ENCODE results near the gene PMM1. TPM values are rescaled to one million over a fixed set of nuclear protein-coding genes. Genes with fewer than 3 reads are reported as not detected.

PMM1 gene
- total RNA-seq, 2 donors from 2014 or later = 49.3 to 53.2 TPM

- H3K9me3 ChIP-seq = no peaks in the 10 kb centered on the region
- no peak overlapping the region for H3K9ac ChIP-seq (ENCODE audit: low read depth in 2 of 2, low read length in 2 of 2)
- no peak overlapping the region for H3K27ac ChIP-seq
- no peak for DNase-seq
- no peaks in the 10 kb centered on the region for H3K4me1 ChIP-seq
- TF ChIP-seq, protein P1, sequence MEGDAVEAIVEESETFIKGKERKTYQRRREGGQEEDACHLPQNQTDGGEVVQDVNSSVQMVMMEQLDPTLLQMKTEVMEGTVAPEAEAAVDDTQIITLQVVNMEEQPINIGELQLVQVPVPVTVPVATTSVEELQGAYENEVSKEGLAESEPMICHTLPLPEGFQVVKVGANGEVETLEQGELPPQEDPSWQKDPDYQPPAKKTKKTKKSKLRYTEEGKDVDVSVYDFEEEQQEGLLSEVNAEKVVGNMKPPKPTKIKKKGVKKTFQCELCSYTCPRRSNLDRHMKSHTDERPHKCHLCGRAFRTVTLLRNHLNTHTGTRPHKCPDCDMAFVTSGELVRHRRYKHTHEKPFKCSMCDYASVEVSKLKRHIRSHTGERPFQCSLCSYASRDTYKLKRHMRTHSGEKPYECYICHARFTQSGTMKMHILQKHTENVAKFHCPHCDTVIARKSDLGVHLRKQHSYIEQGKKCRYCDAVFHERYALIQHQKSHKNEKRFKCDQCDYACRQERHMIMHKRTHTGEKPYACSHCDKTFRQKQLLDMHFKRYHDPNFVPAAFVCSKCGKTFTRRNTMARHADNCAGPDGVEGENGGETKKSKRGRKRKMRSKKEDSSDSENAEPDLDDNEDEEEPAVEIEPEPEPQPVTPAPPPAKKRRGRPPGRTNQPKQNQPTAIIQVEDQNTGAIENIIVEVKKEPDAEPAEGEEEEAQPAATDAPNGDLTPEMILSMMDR (IDR thresholded peaks at IDR 0.05) = no peak
- H3K4me3 ChIP-seq = no peak overlapping the region
- H3K27me3 ChIP-seq = no peaks in the 10 kb centered on the region
- intact Hi-C loops (cut with DNase I) = no loop called here
- H3K36me3 ChIP-seq = no peaks in the 10 kb centered on the region
These were observed 23.8 kb upstream of the PMM1 start for GRCh38 chr22:41613456-41613855.

DNA sequence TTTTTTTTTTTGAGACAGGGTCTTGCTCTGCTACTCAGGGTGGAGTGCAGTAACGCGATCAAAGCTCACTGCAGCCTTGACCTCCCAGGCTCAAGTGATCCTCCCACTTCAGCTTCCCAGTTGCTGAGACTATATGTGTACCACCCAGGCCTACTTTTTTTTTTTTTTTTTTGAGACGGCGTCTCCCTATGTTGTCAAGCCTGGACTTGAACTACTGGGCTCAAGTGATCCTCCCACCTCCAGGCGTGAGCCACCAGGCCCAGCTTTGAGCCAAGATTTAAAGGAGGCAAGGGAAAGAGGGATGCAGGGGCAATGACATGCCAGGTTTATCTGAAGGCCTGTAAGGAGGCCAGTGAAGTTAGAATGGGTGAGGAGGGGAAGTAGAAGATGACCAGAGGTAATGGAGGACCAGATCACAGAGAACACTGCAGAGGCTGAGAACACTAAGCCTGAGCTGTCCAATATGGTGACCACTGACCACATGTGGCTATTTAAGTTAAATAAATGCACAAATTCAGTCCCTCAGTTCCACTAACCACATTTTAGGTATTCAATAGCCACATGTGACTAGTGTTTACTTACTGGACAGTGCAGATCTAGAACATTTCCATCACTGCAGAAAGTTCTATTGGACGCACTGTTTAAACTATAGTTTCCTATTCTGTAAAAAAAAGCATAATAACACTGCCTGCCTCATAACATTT is 23.1 kb upstream of the PMM1 start:
- Histone ChIP-seq H3K9ac (ENCODE audit: low read depth in 2 of 2, low read length in 2 of 2) (no peak overlapping the region), H3K27ac (no peak overlapping the region), H3K9me3 (no peaks in the 10 kb centered on the region), H3K4me1 (no peaks in the 10 kb centered on the region), H3K36me3 (no peaks in the 10 kb centered on the region), H3K4me3 (no peak overlapping the region), H3K27me3 (no peaks in the 10 kb centered on the region)
- intact Hi-C loops (cut with DNase I) = no loop called here
- no peak for DNase-seq
- TF ChIP-seq, protein P1 (IDR thresholded peaks at IDR 0.05) = no peak

DNA sequence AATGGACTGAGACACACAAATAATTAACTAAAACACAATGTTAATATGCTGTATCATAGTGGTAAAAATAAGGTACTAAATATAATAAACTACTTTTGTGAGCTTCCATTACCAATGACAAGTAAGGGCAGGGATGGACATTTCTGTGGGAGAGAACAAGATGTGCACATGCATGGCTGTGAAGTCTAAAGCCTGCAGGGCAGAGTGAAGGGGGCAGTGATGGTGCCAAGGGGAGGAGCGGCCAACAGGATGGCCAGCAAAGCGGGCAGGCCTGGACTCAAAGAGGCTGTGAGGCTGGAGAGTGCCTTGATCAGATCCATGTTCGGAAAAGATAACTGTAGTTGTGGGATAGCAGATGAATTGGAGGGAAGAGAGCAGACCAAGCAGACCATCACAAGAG is 18.7 kb upstream of the PMM1 start:
- H3K27ac ChIP-seq = no peak overlapping the region
- DNase-seq = no peak
- no peak overlapping the region for H3K4me3 ChIP-seq
- H3K27me3 ChIP-seq = no peaks in the 10 kb centered on the region
- no peak overlapping the region for H3K9ac ChIP-seq (ENCODE audit: low read depth in 2 of 2, low read length in 2 of 2)
- intact Hi-C loops (cut with DNase I) = no loop called here
- TF ChIP-seq, protein P1 (IDR thresholded peaks at IDR 0.05) = no peak
- H3K4me1 ChIP-seq = no peaks in the 10 kb centered on the region
- no peaks in the 10 kb centered on the region for H3K9me3 ChIP-seq
- no peaks in the 10 kb centered on the region for H3K36me3 ChIP-seq

- H3K9ac ChIP-seq (ENCODE audit: low read depth in 2 of 2, low read length in 2 of 2) = no peak overlapping the region
- TF ChIP-seq, protein P1 (IDR thresholded peaks at IDR 0.05) = no peak
- DNase-seq = no peak
- H3K27me3 ChIP-seq = no peaks in the 10 kb centered on the region
- H3K4me1 ChIP-seq = no peaks in the 10 kb centered on the region
- no peaks in the 10 kb centered on the region for H3K9me3 ChIP-seq
- intact Hi-C loops (cut with DNase I) = no loop called here
- no peak overlapping the region for H3K27ac ChIP-seq
- no peak overlapping the region for H3K4me3 ChIP-seq
- H3K36me3 ChIP-seq = no peaks in the 10 kb centered on the region
These were observed 14.3 kb upstream of the PMM1 start for GRCh38 chr22:41603873-41604332.

DNA sequence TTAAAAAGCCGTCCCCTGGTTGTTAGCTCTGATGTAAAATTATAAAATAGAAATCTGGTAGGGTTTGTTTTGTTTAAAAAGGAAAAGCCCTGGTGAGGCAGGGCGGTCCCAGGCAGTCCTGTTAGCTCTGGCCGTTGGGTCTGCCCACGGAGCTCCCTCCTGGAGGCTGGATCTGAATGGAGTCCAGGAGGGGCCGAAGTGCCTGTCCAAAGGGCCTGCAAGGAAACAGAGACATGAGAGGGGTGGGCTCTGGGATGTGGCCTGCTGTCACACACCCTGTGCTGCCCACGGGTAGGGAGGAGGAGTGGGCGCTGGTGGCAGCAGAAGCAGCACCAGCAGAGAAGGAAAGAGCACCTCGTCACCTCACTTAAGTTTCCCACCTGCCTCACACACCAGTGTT is 11.3 kb upstream of the PMM1 start:
- intact Hi-C loops (cut with DNase I) = no loop called here
- Histone ChIP-seq H3K27me3 (no peaks in the 10 kb centered on the region), H3K4me1 (no peaks in the 10 kb centered on the region), H3K9me3 (no peaks in the 10 kb centered on the region), H3K4me3 (no peak overlapping the region), H3K27ac (no peak overlapping the region), H3K36me3 (no peaks in the 10 kb centered on the region), H3K9ac (ENCODE audit: low read depth in 2 of 2, low read length in 2 of 2) (no peak overlapping the region)
- TF ChIP-seq, protein P1 (IDR thresholded peaks at IDR 0.05) = no peak
- no peak for DNase-seq
